ENCODE results near the gene CAMTA1. TPM values are rescaled to one million over a fixed set of nuclear protein-coding genes. Genes with fewer than 3 reads are reported as not detected.

The CAMTA1 gene
- total RNA-seq, 1 donor from 2014 or later = 109 TPM

GRCh38 chr1:6953907-6954364 is 168.7 kb downstream of the CAMTA1 start:
- Mint-ChIP-seq H3K27ac (ENCODE audit: unreplicated experiment) (no peak overlapping the region), H3K9me3 (no peaks in the 10 kb centered on the region), H3K4me1 (peaks cover 29% of the 10 kb centered on the region), H3K4me3 (no peak overlapping the region), H3K27me3 (ENCODE audit: low read depth) (no peaks in the 10 kb centered on the region), H3K36me3 (ENCODE audit: low read depth) (no peaks in the 10 kb centered on the region)
- no peak for DNase-seq (ENCODE audit: low read depth, low spot score)
- no peak for TF ChIP-seq CTCF (conservative IDR thresholded peaks at IDR 0.05)

- Mint-ChIP-seq H3K27me3 (ENCODE audit: low read depth) (peaks cover 5% of the 10 kb centered on the region), H3K9me3 (no peaks in the 10 kb centered on the region), H3K4me3 (peak overlapping the region; percentile 3), H3K27ac (ENCODE audit: unreplicated experiment) (no peak overlapping the region), H3K4me1 (peaks cover 29% of the 10 kb centered on the region), H3K36me3 (ENCODE audit: low read depth) (no peaks in the 10 kb centered on the region)
- no peak for TF ChIP-seq CTCF (conservative IDR thresholded peaks at IDR 0.05)
- DNase-seq (ENCODE audit: low read depth, low spot score) = no peak
Observed at GRCh38 chr1:6954591-6954990, 169.3 kb downstream of the CAMTA1 start.

GRCh38 chr1:6955357-6956094 is 170.3 kb downstream of the CAMTA1 start:
- no peaks in the 10 kb centered on the region for H3K36me3 Mint-ChIP-seq (ENCODE audit: low read depth)
- peaks cover 36% of the 10 kb centered on the region for H3K4me1 Mint-ChIP-seq
- TF ChIP-seq CTCF (conservative IDR thresholded peaks at IDR 0.05) = no peak
- DNase-seq (ENCODE audit: low read depth, low spot score) = no peak
- H3K9me3 Mint-ChIP-seq = no peaks in the 10 kb centered on the region
- H3K27ac Mint-ChIP-seq (ENCODE audit: unreplicated experiment) = no peak overlapping the region
- peaks cover 14% of the 10 kb centered on the region for H3K27me3 Mint-ChIP-seq (ENCODE audit: low read depth)
- H3K4me3 Mint-ChIP-seq = no peak overlapping the region

GRCh38 chr1:6956488-6957159 is 171.4 kb downstream of the CAMTA1 start:
- Mint-ChIP-seq H3K9me3 (no peaks in the 10 kb centered on the region), H3K27ac (ENCODE audit: unreplicated experiment) (no peak overlapping the region), H3K4me1 (peaks cover 45% of the 10 kb centered on the region), H3K4me3 (peak overlapping the region; percentile 2), H3K36me3 (ENCODE audit: low read depth) (no peaks in the 10 kb centered on the region), H3K27me3 (ENCODE audit: low read depth) (peaks cover 24% of the 10 kb centered on the region)
- no peak for TF ChIP-seq CTCF (conservative IDR thresholded peaks at IDR 0.05)
- no peak for DNase-seq (ENCODE audit: low read depth, low spot score)

- H3K27me3 Mint-ChIP-seq (ENCODE audit: low read depth) = peaks cover 29% of the 10 kb centered on the region
- no peak for DNase-seq (ENCODE audit: low read depth, low spot score)
- TF ChIP-seq CTCF (conservative IDR thresholded peaks at IDR 0.05) = no peak
- H3K27ac Mint-ChIP-seq (ENCODE audit: unreplicated experiment) = peak overlapping the region; percentile 60
- no peaks in the 10 kb centered on the region for H3K36me3 Mint-ChIP-seq (ENCODE audit: low read depth)
- H3K4me3 Mint-ChIP-seq = no peak overlapping the region
- no peaks in the 10 kb centered on the region for H3K9me3 Mint-ChIP-seq
- peaks cover 49% of the 10 kb centered on the region for H3K4me1 Mint-ChIP-seq
Observed at GRCh38 chr1:6957341-6957740, 172.1 kb downstream of the CAMTA1 start.

Measured in neural crest cell (in vitro differentiated cells).